Spleen (tissue), 7 donors: ENCODE measurements around the gene FGD5.

ENCODE experiments used
- CTCF ChIP-seq, 11 experiments: fragments of 200-600 bp in 7 of 11; fragments of 450-650 bp in 4 of 11; sonication (generic) in 4 of 11; IDR thresholded peaks in 8 of 11; conservative IDR thresholded peaks in 3 of 11; 1 replicate in 7 of 11; 2 replicates in 4 of 11; pipeline versions ENCODE4 v1.4.0 to v1.8.0; 2016 to 2021; ENCODE audit warnings: antibody characterized with exemption in 11 of 11, inconsistent platforms in 4 of 11, mild to moderate bottlenecking in 1 of 11
- POLR2A ChIP-seq, 3 donors: fragments of 450-650 bp; IDR thresholded peaks; one replicate each; pipeline ENCODE4 v1.5.1; 2017; ENCODE audit warnings: antibody characterized with exemption in 3 of 3, mild to moderate bottlenecking in 1 of 3
- POLR2AphosphoS5 ChIP-seq, 3 donors: sonication (generic); formaldehyde crosslinking; IDR thresholded peaks; one replicate each; pipeline ENCODE4 v1.5.1; 2017; ENCODE audit warnings: antibody characterized with exemption in 3 of 3
- donor health status: DM: no; HTN: no; CAD: no; lungs with moderate emphysema.
- donor health status: DM: no; HTN: no; CAD: no.
- donor health status: DM: no; HTN: no; CAD: no.

GRCh38 chr3:14831916-14832450 lies 13.2 kb downstream of the FGD5 start:
- TF ChIP-seq CTCF (IDR thresholded peaks at IDR 0.05 in 8 of 11, conservative IDR thresholded peaks at IDR 0.05 in 3 of 11) (no peak), POLR2A (IDR thresholded peaks at IDR 0.05) (no peak), POLR2AphosphoS5 (IDR thresholded peaks at IDR 0.05) (no peak)
